ENCODE measurements around the gene FGD4.
A peak's percentile ranks its signal among the peaks of the same experiment; 100 is the strongest.

FGD4 gene

DNA sequence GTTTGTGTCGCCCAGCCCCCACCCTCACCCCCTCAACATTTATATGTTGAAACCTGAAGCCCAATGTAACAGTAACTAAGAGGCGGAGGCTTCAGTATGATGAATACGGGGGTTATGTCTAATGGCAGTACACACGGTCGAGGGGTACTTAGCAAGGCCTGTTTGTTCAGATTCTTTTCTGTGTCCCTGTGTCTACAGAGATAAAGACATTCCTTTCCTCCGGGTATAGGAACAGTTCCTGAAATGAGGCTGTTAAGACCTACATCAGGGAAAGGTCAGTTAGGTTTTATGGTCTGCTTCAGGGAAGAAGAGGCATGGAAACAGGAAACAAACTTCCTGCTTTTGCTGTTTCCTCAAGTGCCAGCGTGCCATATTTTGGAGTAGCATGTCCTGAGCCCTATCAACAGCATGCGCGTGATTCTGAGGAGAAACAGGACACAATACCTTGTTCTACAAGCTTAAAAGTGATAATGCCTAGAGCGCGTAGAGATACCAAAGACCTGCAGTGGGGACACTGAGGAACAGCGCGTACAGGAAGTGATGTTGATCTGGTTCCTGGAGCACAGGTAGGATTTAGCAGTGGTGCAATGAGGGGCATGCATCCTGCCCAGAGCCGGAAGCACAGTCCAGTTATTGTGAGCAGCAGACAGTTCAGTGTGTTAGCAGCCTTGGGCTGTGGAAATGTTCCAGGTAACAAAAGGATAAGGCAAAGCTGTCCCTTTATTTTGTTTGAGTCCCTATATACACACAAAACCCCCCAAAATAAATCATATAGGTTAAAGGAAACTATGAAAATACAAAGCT lies 47.2 kb downstream of the FGD4 start:
- Histone ChIP-seq H3K4me3 (ENCODE audit: insufficient read depth in 1 of 2, low read depth in 1 of 2, low read length in 2 of 2) (no peak overlapping the region), H2BK15ac (ENCODE audit: low read depth, poor library complexity, severe bottlenecking) (no peak overlapping the region), H3K9ac (ENCODE audit: low read length) (no peak overlapping the region), H2BK5ac (ENCODE audit: low read depth, low read length, poor library complexity, severe bottlenecking) (no peak overlapping the region), H2BK12ac (ENCODE audit: low read length in 2 of 2) (no peak overlapping the region), H3K14ac (ENCODE audit: low read length in 2 of 2) (no peak overlapping the region), H2AK5ac (ENCODE audit: low read length, severe bottlenecking) (peak overlapping the region; percentile 4), H4K8ac (ENCODE audit: low read length) (no peak overlapping the region), H3K27me3 (ENCODE audit: control insufficient read depth in 1 of 2, insufficient read depth in 1 of 2, low read length in 2 of 2) (no peaks in the 10 kb centered on the region), H2AFZ (ENCODE audit: low read depth, low read length) (no peak overlapping the region), H3K27ac (ENCODE audit: low read length, poor library complexity, severe bottlenecking) (no peak overlapping the region), H3K79me1 (replicated peaks; ENCODE audit: low read length, poor library complexity, severe bottlenecking) (peaks cover 10% of the 10 kb centered on the region), H3K4ac (ENCODE audit: low read depth in 1 of 2, low read length in 2 of 2) (no peak overlapping the region), H4K91ac (ENCODE audit: low read length) (no peak overlapping the region), H3K18ac (ENCODE audit: low read depth in 1 of 2, low read length in 2 of 2) (peak overlapping the region in 1 of 2 experiments; percentile 28), H2BK120ac (ENCODE audit: low read depth, low read length) (peak overlapping the region; percentile 57), H3K23ac (ENCODE audit: low read length in 2 of 2) (no peak overlapping the region), H3K9me3 (ENCODE audit: control insufficient read depth, low read length) (no peaks in the 10 kb centered on the region), H3K4me2 (ENCODE audit: low read length, poor library complexity, severe bottlenecking) (no peak overlapping the region), H3K4me1 (ENCODE audit: control insufficient read depth, insufficient read depth, low read depth, low read length) (peaks cover 14% of the 10 kb centered on the region), H3K36me3 (ENCODE audit: control insufficient read depth in 1 of 2, insufficient read depth in 2 of 2, low read depth in 1 of 2, low read length in 2 of 2) (no peaks in the 10 kb centered on the region)
- no peak for DNase-seq
- WGBS: 83% methylated on average over 14 of the region's 14 CpGs

DNA sequence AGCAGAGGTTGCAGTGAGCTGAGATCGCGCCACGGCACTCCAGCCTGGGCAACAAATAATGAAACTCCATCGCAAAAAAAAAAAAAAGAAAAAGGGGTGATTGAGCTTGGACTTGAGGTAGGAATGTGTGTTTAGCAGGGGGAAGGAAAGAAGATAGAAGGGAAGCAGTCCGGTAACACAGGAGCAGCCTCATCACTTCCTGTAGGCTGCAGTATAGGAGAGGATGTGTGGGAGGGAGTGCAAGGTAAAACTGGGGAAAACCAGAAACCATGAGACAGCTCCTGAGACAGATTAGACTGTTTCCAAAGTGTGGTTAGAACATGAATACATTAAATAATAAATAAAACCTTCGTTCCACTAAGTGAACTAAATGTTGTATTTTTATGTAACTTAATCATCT lies 49.2 kb downstream of the FGD4 start:
- Histone ChIP-seq H3K23ac (ENCODE audit: low read length in 2 of 2) (no peak overlapping the region), H2BK12ac (ENCODE audit: low read length in 2 of 2) (no peak overlapping the region), H3K4ac (ENCODE audit: low read depth in 1 of 2, low read length in 2 of 2) (no peak overlapping the region), H2AFZ (ENCODE audit: low read depth, low read length) (no peak overlapping the region), H3K27me3 (ENCODE audit: control insufficient read depth in 1 of 2, insufficient read depth in 1 of 2, low read length in 2 of 2) (no peaks in the 10 kb centered on the region), H2BK5ac (ENCODE audit: low read depth, low read length, poor library complexity, severe bottlenecking) (no peak overlapping the region), H3K36me3 (ENCODE audit: control insufficient read depth in 1 of 2, insufficient read depth in 2 of 2, low read depth in 1 of 2, low read length in 2 of 2) (no peaks in the 10 kb centered on the region), H3K14ac (ENCODE audit: low read length in 2 of 2) (no peak overlapping the region), H3K4me3 (ENCODE audit: insufficient read depth in 1 of 2, low read depth in 1 of 2, low read length in 2 of 2) (no peak overlapping the region), H4K8ac (ENCODE audit: low read length) (no peak overlapping the region), H3K4me1 (ENCODE audit: control insufficient read depth, insufficient read depth, low read depth, low read length) (peaks cover 14% of the 10 kb centered on the region), H2BK15ac (ENCODE audit: low read depth, poor library complexity, severe bottlenecking) (no peak overlapping the region), H3K9me3 (ENCODE audit: control insufficient read depth, low read length) (no peaks in the 10 kb centered on the region), H4K91ac (ENCODE audit: low read length) (no peak overlapping the region), H3K79me1 (replicated peaks; ENCODE audit: low read length, poor library complexity, severe bottlenecking) (peaks cover 7% of the 10 kb centered on the region), H2AK5ac (ENCODE audit: low read length, severe bottlenecking) (no peak overlapping the region), H2BK120ac (ENCODE audit: low read depth, low read length) (no peak overlapping the region), H3K18ac (ENCODE audit: low read depth in 1 of 2, low read length in 2 of 2) (no peak overlapping the region), H3K4me2 (ENCODE audit: low read length, poor library complexity, severe bottlenecking) (no peak overlapping the region), H3K27ac (ENCODE audit: low read length, poor library complexity, severe bottlenecking) (no peak overlapping the region), H3K9ac (ENCODE audit: low read length) (no peak overlapping the region)
- no peak for DNase-seq
- 92% methylated on average over 5 of the region's 6 CpGs for WGBS

GRCh38 chr12:32450363-32450762 lies 51.0 kb downstream of the FGD4 start:
- no peak overlapping the region for H3K23ac ChIP-seq (ENCODE audit: low read length in 2 of 2)
- H4K8ac ChIP-seq (ENCODE audit: low read length): no peak overlapping the region
- no peak overlapping the region for H3K4ac ChIP-seq (ENCODE audit: low read depth in 1 of 2, low read length in 2 of 2)
- no peaks in the 10 kb centered on the region for H3K9me3 ChIP-seq (ENCODE audit: control insufficient read depth, low read length)
- 91% methylated on average over 1 of the region's 2 CpGs for WGBS
- no peak overlapping the region for H2BK5ac ChIP-seq (ENCODE audit: low read depth, low read length, poor library complexity, severe bottlenecking)
- H3K4me3 ChIP-seq (ENCODE audit: insufficient read depth in 1 of 2, low read depth in 1 of 2, low read length in 2 of 2): no peak overlapping the region
- no peaks in the 10 kb centered on the region for H3K36me3 ChIP-seq (ENCODE audit: control insufficient read depth in 1 of 2, insufficient read depth in 2 of 2, low read depth in 1 of 2, low read length in 2 of 2)
- peaks cover 9% of the 10 kb centered on the region for H3K4me1 ChIP-seq (ENCODE audit: control insufficient read depth, insufficient read depth, low read depth, low read length)
- no peak overlapping the region for H4K91ac ChIP-seq (ENCODE audit: low read length)
- H3K14ac ChIP-seq (ENCODE audit: low read length in 2 of 2): no peak overlapping the region
- no peaks in the 10 kb centered on the region for H3K27me3 ChIP-seq (ENCODE audit: control insufficient read depth in 1 of 2, insufficient read depth in 1 of 2, low read length in 2 of 2)
- no peak overlapping the region for H2BK120ac ChIP-seq (ENCODE audit: low read depth, low read length)
- no peak overlapping the region for H2BK12ac ChIP-seq (ENCODE audit: low read length in 2 of 2)
- H3K9ac ChIP-seq (ENCODE audit: low read length): no peak overlapping the region
- H3K27ac ChIP-seq (ENCODE audit: low read length, poor library complexity, severe bottlenecking): no peak overlapping the region
- H2AK5ac ChIP-seq (ENCODE audit: low read length, severe bottlenecking): no peak overlapping the region
- H3K79me1 ChIP-seq (replicated peaks; ENCODE audit: low read length, poor library complexity, severe bottlenecking): peaks cover 7% of the 10 kb centered on the region
- no peak overlapping the region for H2AFZ ChIP-seq (ENCODE audit: low read depth, low read length)
- no peak for DNase-seq
- no peak overlapping the region for H3K18ac ChIP-seq (ENCODE audit: low read depth in 1 of 2, low read length in 2 of 2)
- H3K4me2 ChIP-seq (ENCODE audit: low read length, poor library complexity, severe bottlenecking): no peak overlapping the region
- no peak overlapping the region for H2BK15ac ChIP-seq (ENCODE audit: low read depth, poor library complexity, severe bottlenecking)

DNA sequence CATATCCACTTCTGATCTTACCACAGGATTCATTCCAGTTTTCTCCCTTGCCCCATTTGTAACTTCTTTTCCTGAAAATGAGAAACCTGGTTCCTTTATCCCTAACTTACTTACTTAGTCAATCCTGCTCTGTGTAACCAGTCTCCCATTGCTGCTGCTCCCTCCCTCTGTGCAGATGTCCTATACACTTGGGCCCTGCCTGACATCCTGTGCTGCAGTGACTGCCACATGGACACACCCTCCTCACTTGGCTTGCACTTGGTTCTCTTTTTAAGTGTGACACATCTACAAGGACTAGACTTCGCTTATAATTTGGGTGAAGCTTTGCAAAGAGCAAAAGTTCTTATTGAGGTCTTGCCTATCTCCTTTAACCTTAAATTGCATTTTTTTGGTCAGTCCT lies 51.4 kb downstream of the FGD4 start:
- no peak overlapping the region for H3K23ac ChIP-seq (ENCODE audit: low read length in 2 of 2)
- no peak overlapping the region for H4K91ac ChIP-seq (ENCODE audit: low read length)
- H3K36me3 ChIP-seq (ENCODE audit: control insufficient read depth in 1 of 2, insufficient read depth in 2 of 2, low read depth in 1 of 2, low read length in 2 of 2): no peaks in the 10 kb centered on the region
- no peaks in the 10 kb centered on the region for H3K9me3 ChIP-seq (ENCODE audit: control insufficient read depth, low read length)
- no peak overlapping the region for H2BK120ac ChIP-seq (ENCODE audit: low read depth, low read length)
- H3K79me1 ChIP-seq (replicated peaks; ENCODE audit: low read length, poor library complexity, severe bottlenecking): peaks cover 7% of the 10 kb centered on the region
- H2BK12ac ChIP-seq (ENCODE audit: low read length in 2 of 2): no peak overlapping the region
- peaks cover 9% of the 10 kb centered on the region for H3K4me1 ChIP-seq (ENCODE audit: control insufficient read depth, insufficient read depth, low read depth, low read length)
- no peak for DNase-seq
- H3K27ac ChIP-seq (ENCODE audit: low read length, poor library complexity, severe bottlenecking): no peak overlapping the region
- H3K4me3 ChIP-seq (ENCODE audit: insufficient read depth in 1 of 2, low read depth in 1 of 2, low read length in 2 of 2): no peak overlapping the region
- H3K18ac ChIP-seq (ENCODE audit: low read depth in 1 of 2, low read length in 2 of 2): no peak overlapping the region
- 100% methylated on average over 1 of the region's 1 CpG for WGBS
- no peak overlapping the region for H3K14ac ChIP-seq (ENCODE audit: low read length in 2 of 2)
- peak overlapping the region in 1 of 2 experiments; percentile 27 for H3K4ac ChIP-seq (ENCODE audit: low read depth in 1 of 2, low read length in 2 of 2)
- no peak overlapping the region for H3K9ac ChIP-seq (ENCODE audit: low read length)
- H2AFZ ChIP-seq (ENCODE audit: low read depth, low read length): no peak overlapping the region
- H2AK5ac ChIP-seq (ENCODE audit: low read length, severe bottlenecking): no peak overlapping the region
- no peak overlapping the region for H3K4me2 ChIP-seq (ENCODE audit: low read length, poor library complexity, severe bottlenecking)
- no peaks in the 10 kb centered on the region for H3K27me3 ChIP-seq (ENCODE audit: control insufficient read depth in 1 of 2, insufficient read depth in 1 of 2, low read length in 2 of 2)
- no peak overlapping the region for H2BK5ac ChIP-seq (ENCODE audit: low read depth, low read length, poor library complexity, severe bottlenecking)
- H2BK15ac ChIP-seq (ENCODE audit: low read depth, poor library complexity, severe bottlenecking): no peak overlapping the region
- no peak overlapping the region for H4K8ac ChIP-seq (ENCODE audit: low read length)
